ENCODE measurements around the gene DPH2. TPM values are rescaled to one million over a fixed set of nuclear protein-coding genes. Genes with fewer than 3 reads are reported as not detected.

DPH2 gene
- total and polyA plus RNA-seq, 7 donors = 37.8 to 123 (median 53.7) TPM

DNA sequence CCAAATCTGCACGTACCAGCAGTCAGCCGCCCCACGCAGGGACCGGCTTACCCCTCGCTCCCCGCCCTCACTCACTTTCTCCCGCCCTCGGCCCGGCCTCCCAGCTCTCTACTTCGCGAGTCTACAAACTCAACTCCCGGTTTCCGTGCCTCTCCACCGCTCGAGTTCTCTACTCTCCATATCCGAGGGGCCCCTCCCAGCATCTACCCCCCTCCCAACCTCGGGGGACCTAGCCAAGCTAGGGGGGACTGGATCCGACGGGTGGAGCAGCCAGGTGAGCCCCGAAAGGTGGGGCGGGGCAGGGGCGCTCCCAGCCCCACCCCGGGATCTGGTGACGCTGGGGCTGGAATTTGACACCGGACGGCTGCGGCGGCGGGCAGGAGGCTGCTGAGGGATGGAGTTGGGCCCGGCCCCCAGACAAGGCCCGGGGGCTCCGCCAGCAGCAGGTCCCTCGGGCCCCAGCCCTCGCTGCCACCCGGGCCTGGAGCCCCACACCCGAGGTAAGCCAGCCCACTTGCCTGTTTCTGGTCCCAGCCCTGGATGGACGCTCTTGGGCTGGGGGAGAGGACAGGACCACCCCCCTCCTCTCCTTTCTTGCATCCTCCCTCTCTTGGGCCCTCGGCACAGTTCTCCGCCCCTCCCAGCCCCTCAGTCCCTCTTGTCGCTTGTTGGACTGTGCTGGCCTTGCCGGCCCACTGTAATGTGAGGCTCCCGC, 36.3 kb upstream of the DPH2 start, which contains the start of gene ARTN:
TSS of gene ARTN (plus strand) at position 416 of the 715 bp plus-strand sequence. CDS start 1,856 bp downstream, outside the sequence.
- whole genome bisulfite sequencing, 3 donors = 0 to 2% (median 2%) methylated on average over 26 to 42 of the region's 42 CpGs
- no peak for DNase-seq
- H3K27me3 ChIP-seq (ENCODE audit: insufficient read depth in 3 of 3, low read length in 2 of 3) = peaks cover 0 to 4% (median 0%) of the 10 kb centered on the region in 3 donors

DNA sequence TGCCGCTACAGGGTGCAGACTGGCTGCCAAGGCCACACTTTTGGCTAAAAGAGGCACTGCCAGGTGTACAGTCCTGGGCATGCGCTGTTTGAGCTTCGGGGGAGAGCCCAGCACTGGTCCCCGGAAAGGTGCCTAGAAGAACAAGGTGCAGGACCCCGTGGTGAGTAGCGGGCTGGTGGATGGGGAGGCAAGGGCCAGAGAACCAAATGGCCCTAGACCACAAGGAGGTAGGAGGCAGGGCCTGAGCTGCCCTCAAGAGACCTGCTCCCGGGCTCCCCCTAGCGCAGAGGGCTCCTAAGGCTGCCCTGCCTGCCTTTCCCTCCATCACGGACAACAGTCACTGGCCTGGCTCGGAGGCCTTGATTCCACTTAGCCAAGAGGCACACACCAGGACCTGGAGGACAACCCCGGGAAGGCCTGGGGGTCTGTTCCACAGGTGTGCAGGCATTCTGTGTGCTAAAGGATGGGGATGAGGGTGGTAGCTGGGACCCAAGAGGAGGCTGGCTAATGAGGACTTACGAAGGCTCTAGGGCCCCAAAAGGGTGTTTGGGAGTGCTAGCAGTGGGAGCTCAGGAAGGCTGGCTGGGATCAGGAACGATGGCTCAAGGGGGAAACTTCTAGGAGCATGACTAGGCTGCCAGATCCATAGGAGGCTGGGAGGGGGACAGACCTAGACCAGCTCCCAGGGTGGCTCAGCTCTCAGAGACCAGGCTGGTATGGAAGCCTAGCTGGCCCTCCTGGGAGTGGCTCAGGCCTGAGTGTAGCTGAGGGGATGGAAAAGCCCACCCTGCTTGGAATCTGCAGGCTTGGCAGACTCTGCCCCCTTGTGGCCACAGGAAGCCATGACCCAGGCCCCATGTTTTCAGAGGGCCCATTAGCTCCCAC, 35.5 kb upstream of the DPH2 start:
- ATAC-seq (peak; percentile 79 to 86 (median 79)), DNase-seq (peak; percentile 72 to 87)
- 21 to 29% (median 29%) methylated on average over 13 of the region's 13 CpGs for WGBS, 3 donors
- Histone ChIP-seq H3K9me3 (no peaks in the 10 kb centered on the region), H3K27ac (peak overlapping the region; percentile 50), H3K4me3 (peak overlapping the region; percentile 61), H3K36me3 (ENCODE audit: insufficient read depth in 1 of 2, low read depth in 1 of 2) (no peaks in the 10 kb centered on the region), H3K4me1 (peaks cover 25% of the 10 kb centered on the region), H3K27me3 (ENCODE audit: insufficient read depth in 3 of 3, low read length in 2 of 3) (peaks cover 0 to 4% (median 0%) of the 10 kb centered on the region in 3 donors)
- intact Hi-C loops (cut with DNase I) = loop anchor here (1.0 to 10.0 kb wide), 4 partner anchors 52 to 270 kb away; no protein-coding TSS in a partner anchor
- TF ChIP-seq, protein P1, sequence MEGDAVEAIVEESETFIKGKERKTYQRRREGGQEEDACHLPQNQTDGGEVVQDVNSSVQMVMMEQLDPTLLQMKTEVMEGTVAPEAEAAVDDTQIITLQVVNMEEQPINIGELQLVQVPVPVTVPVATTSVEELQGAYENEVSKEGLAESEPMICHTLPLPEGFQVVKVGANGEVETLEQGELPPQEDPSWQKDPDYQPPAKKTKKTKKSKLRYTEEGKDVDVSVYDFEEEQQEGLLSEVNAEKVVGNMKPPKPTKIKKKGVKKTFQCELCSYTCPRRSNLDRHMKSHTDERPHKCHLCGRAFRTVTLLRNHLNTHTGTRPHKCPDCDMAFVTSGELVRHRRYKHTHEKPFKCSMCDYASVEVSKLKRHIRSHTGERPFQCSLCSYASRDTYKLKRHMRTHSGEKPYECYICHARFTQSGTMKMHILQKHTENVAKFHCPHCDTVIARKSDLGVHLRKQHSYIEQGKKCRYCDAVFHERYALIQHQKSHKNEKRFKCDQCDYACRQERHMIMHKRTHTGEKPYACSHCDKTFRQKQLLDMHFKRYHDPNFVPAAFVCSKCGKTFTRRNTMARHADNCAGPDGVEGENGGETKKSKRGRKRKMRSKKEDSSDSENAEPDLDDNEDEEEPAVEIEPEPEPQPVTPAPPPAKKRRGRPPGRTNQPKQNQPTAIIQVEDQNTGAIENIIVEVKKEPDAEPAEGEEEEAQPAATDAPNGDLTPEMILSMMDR (IDR thresholded peaks at IDR 0.05) = peak; percentile 79

More for the DNA sequence above, 36.3 kb upstream of the DPH2 start, which contains the start of gene ARTN:
- TF ChIP-seq, protein P1 (IDR thresholded peaks at IDR 0.05) = no peak
- intact Hi-C loops (cut with DNase I) = loop anchor here (1.0 to 10.0 kb wide), 4 partner anchors 51 to 269 kb away; no protein-coding TSS in a partner anchor
- H3K27ac ChIP-seq = peak within 1 kb of the TSS; percentile 50
- no peaks in the 10 kb centered on the region for H3K36me3 ChIP-seq (ENCODE audit: insufficient read depth in 1 of 2, low read depth in 1 of 2)
- ATAC-seq = peak; percentile 1 to 47 (median 30)
- H3K4me1 ChIP-seq = peaks cover 25% of the 10 kb centered on the region
- no peaks in the 10 kb centered on the region for H3K9me3 ChIP-seq
- peak within 1 kb of the TSS; percentile 61 for H3K4me3 ChIP-seq

DNA sequence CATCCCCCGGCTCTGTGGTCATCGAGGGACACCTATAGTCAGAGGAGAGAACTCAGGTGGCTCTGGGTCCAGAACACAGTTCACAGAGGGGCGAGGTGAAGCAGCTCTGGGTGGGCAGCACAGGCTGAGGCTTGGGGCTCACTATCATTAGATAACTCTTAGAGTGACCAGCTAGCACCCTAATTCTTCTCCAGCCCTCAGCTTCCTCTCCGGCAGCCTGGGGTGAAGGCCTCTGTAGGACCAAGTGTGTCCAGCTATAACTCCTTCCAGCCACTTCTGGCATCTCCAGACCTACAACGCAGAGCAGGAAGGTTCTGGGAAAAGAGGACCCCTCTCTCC, 34.9 kb upstream of the DPH2 start:
- H3K9me3 ChIP-seq = no peaks in the 10 kb centered on the region
- 48 to 63% (median 52%) methylated on average over 5 of the region's 5 CpGs for WGBS, 3 donors
- H3K36me3 ChIP-seq (ENCODE audit: insufficient read depth in 1 of 2, low read depth in 1 of 2) = no peaks in the 10 kb centered on the region
- no peak overlapping the region for H3K27ac ChIP-seq
- peaks cover 25% of the 10 kb centered on the region for H3K4me1 ChIP-seq
- no peak overlapping the region for H3K4me3 ChIP-seq
- intact Hi-C loops (cut with DNase I) = loop anchor here (1.0 to 10.0 kb wide), 5 partner anchors 53 to 408 kb away; no protein-coding TSS in a partner anchor
- H3K27me3 ChIP-seq (ENCODE audit: insufficient read depth in 3 of 3, low read length in 2 of 3) = peaks cover 0 to 4% (median 0%) of the 10 kb centered on the region in 3 donors
- TF ChIP-seq, protein P1 (IDR thresholded peaks at IDR 0.05) = no peak
- DNase-seq (no peak), ATAC-seq (no peak)

DNA sequence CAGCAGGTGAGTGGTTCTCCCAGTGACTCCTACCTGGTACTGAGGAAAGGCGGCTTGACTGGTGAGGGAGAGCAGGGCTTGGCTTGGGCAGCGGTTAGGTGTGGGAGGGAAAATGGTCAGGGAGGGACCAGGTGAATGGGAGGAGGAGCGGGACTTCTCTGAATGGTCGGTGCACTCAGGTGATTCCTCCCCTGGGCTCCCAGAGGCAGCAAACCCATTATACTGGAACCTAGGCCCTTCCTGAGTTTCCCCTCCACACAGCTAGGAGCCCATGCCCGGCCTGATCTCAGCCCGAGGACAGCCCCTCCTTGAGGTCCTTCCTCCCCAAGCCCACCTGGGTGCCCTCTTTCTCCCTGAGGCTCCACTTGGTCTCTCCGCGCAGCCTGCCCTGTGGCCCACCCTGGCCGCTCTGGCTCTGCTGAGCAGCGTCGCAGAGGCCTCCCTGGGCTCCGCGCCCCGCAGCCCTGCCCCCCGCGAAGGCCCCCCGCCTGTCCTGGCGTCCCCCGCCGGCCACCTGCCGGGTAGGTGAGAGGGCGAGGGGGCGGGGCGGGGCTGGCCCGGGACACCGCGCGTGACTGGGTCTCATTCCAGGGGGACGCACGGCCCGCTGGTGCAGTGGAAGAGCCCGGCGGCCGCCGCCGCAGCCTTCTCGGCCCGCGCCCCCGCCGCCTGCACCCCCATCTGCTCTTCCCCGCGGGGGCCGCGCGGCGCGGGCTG, 33.9 kb upstream of the DPH2 start:
- H3K27me3 ChIP-seq (ENCODE audit: insufficient read depth in 3 of 3, low read length in 2 of 3) = peaks cover 0 to 4% (median 0%) of the 10 kb centered on the region in 3 donors
- no peak for ATAC-seq
- TF ChIP-seq, protein P1 (IDR thresholded peaks at IDR 0.05) = no peak
- WGBS, 3 donors = 11 to 44% (median 16%) methylated on average over 13 to 48 of the region's 48 CpGs
- H3K27ac ChIP-seq = no peak overlapping the region
- no peak for DNase-seq
- no peaks in the 10 kb centered on the region for H3K9me3 ChIP-seq
- H3K4me3 ChIP-seq = peak overlapping the region; percentile 64
- intact Hi-C loops (cut with DNase I) = loop anchor here (2.0 to 10.0 kb wide), 3 partner anchors 173 to 409 kb away; no protein-coding TSS in a partner anchor
- H3K36me3 ChIP-seq (ENCODE audit: insufficient read depth in 1 of 2, low read depth in 1 of 2) = no peaks in the 10 kb centered on the region
- H3K4me1 ChIP-seq = peaks cover 25% of the 10 kb centered on the region
